Skeletal muscle satellite cell (primary cell): ENCODE data around the gene KCNK7. TPM values are rescaled to one million over a fixed set of nuclear protein-coding genes. Genes with fewer than 3 reads are reported as not detected.

ENCODE experiments used
- small RNA-seq: library from RNA; depleted of rRNA; stranded (forward); fragments of <200 nt; gene quantifications from one replicate; pipeline ENCODE3, GENCODE V24; 2012

The KCNK7 gene

Small RNA genes within 50 kb of the gene (small RNA-seq; reads per million reads assigned to genes)
- gene AP001362.1 (not detected), gene MIR4690 (not detected)
